SW 1271 (cell line): ENCODE results near the gene KREMEN1.

Experiments
- DNase-seq, 2 experiments: peaks; one replicate each; lab custom pipeline; 2025; lab: John Stamatoyannopoulos, UW

The KREMEN1 gene

DNA sequence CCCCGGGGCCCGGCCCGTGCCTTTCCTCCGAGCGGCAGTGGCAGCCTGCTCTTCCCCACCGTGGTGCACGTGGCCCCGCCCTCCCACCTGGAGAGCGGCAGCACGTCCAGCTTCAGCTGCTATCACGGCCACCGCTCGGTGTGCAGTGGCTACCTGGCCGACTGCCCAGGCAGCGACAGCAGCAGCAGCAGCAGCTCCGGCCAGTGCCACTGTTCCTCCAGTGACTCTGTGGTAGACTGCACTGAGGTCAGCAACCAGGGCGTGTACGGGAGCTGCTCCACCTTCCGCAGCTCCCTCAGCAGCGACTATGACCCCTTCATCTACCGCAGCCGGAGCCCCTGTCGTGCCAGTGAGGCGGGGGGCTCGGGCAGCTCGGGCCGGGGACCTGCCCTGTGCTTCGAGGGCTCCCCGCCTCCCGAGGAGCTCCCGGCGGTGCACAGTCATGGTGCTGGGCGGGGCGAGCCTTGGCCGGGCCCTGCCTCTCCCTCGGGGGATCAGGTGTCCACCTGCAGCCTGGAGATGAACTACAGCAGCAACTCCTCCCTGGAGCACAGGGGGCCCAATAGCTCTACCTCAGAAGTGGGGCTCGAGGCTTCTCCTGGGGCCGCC, 23.1 kb upstream of the KREMEN1 start:
- no peak for DNase-seq

DNA sequence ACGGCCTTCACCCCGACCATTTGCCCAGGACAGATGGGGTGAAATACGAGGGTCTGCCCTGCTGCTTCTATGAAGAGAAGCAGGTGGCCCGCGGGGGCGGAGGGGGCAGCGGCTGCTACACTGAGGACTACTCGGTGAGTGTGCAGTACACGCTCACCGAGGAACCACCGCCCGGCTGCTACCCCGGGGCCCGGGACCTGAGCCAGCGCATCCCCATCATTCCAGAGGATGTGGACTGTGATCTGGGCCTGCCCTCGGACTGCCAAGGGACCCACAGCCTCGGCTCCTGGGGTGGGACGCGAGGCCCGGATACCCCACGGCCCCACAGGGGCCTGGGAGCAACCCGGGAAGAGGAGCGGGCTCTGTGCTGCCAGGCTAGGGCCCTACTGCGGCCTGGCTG, 22.4 kb upstream of the KREMEN1 start:
- no peak for DNase-seq

DNA sequence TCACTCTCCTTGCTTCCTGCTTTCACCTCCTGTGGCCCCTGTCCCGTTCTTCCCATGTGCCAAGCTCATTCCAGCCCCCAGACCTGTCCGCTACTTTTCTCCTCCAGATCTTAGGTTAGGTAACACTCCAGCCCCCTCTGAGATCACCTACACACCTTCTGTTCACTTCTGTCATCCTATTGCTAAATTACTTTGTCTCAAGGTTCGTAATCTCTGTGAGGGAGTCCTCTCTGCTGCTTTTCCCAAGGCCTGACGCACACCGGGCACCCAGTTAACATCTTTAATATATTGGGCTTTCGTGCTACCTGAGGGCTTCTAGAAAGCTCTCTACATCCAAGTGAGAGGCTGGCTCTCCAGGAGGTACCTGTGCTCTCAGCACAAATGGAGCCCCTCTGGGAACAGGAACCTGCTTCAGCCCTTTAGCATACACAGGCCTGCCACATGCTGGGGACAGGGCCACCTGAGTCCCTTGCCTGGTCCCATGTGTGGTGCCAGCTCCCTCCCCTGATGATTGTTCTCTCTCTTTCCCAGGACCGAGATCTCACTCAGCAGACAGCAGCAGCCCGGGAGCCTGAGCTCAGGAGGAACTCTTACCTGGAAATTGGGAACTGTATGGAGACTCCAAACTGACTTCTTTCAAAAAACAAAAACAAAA, 19.7 kb upstream of the KREMEN1 start:
- no peak for DNase-seq

DNA sequence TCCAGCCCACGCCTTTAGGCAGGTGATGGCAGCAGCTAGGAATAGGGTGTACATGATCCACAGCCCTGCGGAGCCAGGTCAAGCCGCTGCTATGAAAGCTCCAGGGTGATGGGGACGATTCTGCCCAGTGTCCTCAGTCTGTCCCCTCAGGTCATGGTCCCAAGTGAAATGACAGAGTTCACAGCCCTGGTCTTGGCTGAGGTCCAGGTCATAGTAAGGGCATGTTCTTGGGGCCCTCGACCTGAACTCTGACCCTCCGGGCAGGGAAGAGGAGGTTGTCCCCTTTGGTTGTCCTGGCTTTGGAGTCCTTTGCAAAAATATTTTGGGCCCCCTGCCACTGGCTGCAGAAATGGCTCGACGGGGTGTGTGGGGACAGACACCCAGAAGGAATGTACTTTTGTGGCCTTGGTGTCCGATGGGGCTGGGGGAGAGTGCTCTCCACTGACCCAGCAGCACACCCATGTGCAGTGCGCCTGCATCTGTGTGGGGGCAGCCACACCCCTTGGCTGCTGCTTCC, 18.5 kb upstream of the KREMEN1 start:
- no peak for DNase-seq

DNA sequence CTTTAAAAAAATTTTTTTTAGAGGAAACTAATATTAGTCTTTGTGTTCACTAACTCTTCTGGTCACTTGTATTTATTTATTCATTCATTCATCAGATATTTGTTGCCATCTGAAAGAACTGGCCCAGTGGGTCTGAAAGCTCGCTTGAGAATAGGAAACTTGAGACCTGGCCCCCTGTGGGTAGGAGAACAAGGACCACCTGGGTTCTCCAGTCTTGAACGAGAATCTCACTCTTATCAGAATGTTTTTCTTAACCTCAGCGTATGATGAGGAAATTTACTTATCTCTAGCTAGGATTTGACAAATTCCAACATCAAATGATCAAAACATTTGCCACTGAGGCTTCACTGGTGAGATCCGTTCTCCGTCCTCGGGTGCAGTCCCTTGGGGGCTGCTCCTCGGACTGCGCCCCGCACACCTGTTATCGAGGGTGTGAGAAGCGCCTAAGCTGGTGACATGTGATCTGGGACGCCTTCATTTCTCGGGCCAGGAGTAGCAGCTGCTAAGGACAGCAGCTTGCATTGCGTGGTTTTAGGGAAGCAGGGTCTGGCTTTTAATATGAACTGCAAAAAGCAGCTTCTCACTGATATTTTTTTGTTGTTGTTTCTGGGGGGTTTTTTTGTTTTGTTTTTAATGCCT, 17.5 kb upstream of the KREMEN1 start:
- DNase-seq: no peak

DNA sequence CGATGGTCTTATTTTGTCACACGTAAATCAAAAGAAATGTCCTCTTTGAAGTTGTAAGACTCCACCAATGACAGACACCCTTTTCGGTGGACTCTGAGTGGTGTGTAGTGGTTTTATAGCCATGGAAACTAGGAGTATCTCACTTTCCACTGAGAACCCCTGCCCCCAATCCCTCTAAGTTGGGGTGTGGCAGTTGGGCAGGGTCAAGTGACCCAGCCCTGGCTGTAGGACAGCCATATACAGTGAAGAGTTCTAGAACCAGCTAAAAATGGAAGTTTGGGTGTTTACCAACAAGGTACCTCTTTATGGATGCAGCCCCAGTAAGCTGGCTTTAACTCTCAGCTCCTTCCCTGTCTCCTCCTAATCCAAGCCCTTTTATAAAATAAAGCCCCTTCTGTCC, 16.4 kb upstream of the KREMEN1 start:
- no peak for DNase-seq

DNA sequence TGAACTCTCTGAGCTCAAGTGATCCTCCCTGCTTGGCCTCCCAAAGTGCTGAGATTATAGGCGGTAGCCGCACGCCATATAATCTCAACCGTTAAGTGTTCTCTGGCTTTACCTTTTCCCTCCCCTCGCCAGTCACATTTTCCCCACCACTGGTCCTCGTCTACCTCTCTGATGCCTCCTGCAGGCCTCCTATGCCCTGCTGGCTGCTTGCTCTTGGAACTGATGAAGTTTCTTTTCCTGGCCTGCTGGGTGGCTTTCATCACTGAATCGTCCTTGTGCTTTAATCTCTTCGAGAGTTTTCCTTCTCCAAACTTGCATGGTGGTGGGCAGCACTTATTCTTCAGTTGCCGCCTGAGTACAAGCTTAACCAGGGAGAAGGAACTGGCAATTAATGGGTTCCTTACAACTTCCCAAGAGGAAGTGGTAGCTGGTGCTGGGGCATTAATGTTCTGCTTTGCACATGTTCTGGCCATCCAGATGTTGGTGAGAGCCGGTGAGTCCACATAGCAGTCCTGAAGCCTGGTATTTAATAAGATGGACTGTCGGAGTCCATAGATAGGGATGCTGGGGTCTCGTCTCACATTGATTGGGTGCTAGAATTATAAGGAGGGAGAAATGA, 12.5 kb upstream of the KREMEN1 start:
- no peak for DNase-seq

DNA sequence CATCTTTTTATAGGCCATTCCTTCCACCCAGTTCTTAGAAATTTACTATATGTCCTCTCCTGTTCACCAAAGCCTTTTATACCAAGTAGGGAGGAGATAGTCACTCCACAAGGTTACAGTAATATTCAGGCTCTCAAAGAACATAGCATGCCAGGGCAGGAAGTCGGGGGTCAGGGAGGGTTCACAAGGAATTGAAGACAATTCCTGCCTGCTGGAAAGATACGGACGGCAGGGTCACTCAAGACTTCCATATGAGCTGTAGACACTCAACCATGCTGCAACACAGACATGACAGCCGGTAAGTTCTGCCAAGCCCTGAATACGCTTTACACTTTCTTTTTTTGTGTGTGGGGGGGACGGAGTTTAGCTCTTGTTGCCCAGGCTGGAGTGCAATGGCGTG, 11.9 kb upstream of the KREMEN1 start:
- DNase-seq: no peak

DNA sequence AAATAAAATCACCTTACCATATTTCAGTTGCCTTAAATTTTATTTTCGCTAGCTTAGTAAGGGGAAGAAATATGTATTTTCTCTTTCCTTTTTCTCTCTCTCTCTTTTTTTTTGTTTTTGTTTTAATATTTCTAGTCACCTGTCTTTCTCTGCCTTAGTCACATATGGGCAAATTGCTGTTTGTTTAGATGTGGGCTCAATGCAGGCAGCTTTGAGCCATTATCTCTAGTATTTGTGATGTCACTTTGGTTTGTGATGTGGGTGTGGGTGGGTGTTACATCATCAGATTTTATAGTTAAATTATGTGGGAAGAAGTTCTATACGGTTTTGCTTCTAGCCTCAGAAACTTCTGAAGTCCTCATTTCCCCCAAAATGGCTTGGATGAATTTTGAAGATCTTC, 11.1 kb upstream of the KREMEN1 start, which contains the start of gene C22orf31:
C22orf31 (minus strand) TSS at position 59 of the 400 bp plus-strand sequence; CDS start at position 20, 39 bp downstream.
- DNase-seq: no peak

DNA sequence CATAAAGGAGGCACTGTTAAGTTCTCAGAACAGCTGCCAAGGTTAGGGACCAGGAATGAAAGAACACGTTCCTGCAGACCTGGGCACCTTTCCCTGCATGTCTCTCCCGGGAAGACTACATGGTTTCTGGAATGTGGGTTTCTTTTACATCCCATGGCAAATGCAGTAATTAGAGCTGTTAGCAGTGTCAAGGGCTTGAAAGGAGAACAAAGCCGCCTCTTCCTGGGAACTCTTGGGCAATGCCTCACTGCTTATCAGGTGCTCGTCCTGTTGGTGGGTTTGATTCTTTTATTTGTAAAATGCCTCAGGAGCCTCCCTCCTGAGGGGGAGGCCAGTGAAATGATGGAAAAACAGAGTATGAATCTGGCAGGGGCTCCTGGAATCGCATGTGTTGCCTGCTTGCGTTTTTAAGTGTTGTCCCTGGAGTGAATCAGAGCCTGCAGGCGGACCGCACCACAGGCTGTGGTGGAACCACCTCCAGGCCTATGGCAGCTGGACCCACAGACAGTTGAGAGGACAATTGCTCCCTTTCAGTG, 10.5 kb upstream of the KREMEN1 start:
- DNase-seq: no peak

DNA sequence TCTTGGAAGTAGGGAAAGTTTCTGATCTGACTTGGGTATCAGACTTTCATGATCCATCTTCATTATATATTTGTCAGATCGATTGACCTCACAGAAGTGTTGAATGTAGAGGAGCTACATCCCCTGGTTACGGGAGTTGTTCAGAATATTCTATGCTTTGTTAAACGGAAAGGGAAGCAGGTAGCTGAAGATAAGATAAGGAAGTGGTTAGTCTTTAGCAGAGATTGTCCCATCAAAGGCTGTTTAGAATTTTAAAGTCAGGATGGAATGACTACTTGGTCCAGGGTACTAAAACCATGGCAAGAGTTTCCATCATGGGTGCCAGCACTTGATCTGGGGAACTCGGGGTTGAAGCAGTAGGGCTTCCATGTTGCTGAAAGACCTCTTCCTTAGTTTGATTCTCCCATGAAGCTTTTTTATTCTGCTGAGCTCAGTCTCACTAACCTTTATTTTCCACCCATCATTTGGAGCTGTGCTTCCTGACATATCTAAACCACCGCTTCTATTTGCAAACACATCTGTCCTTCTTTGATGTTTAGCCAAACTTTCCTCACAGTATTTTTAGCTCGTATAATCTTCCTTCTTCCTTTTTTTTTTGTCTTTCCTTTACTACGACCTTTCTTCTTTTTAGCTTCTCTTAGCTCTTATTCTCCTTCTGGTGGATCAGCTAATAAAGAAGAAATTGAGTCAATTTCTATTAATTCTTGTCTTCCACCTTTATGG, 7.2 kb upstream of the KREMEN1 start:
- DNase-seq: no peak

DNA sequence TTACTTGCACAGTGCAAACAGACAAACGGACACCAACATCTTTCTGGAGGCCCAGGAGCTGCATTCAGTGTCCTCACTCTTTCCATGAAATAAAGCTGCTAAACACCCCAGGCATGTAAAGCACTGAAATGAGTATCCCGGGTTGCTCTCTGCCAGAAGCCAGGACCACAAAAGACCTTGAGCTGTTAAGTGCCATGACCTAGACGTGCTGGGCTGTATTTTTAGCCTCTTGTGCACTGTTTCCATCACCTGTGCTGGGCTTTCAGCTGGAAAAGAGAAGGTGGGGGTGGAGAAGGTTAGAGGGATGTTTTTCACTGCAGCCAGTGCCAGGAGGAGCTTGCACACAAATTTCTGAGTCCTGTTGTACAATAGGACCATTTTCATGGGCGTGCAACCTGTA, 3.4 kb upstream of the KREMEN1 start:
- DNase-seq: no peak

DNA sequence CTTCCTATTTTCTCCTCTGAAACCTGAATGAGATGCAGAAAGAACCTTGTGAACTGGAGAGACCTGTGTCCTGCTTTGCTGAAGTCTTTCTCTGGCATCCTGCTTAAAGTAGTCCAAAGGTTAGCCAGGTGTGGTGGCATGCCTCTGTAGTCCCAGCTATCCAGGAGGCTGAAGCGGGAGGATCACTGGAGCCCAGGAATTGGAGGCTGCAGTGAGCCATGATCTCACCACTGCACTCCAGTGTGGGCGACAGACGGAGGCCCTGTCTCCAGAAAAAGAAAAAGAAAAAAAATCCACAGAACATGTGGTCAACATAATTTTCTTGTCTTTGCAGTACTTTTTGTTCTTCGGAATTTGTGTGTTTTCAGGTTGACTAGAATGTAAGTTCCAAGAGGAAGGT, 2.3 kb upstream of the KREMEN1 start:
- no peak for DNase-seq

DNA sequence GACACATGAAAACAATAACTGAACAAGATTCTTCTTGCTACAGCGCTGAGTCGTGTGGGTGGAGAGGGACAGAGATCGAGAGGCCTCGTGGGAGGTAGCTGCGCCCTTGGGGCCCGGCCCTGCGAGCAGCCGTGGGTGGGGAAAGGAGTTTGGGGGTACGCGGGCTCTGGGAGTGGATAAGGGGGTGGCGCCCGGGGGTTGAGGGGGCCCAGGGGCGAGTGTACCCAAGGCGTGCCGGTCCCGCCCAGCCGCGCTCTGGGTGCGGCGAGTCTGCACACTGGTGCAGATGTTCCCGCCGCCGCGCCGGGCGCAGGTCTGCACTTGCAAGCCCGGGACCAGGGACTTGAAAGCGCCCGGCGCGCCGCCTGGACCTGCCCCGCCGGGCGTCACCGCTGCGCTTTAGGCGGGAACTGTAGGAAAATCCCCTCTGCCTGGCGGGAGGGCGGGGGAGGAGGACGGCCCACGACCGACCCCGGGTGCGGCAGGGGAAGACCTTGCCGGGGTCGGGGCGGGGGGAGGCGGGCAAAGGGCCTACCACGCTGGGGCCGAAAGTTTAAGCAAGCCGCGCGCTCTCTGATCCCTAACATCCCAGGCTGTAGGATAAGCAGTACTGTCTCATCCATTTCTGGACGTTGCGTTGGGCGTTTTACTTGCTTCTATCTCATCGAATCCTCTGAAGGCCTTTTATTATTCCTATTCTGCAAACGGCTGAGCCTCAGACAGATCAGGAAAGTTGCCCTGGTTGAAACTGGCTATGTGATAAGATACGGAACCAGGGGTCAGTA, 1.4 kb upstream of the KREMEN1 start:
- DNase-seq: no peak

DNA sequence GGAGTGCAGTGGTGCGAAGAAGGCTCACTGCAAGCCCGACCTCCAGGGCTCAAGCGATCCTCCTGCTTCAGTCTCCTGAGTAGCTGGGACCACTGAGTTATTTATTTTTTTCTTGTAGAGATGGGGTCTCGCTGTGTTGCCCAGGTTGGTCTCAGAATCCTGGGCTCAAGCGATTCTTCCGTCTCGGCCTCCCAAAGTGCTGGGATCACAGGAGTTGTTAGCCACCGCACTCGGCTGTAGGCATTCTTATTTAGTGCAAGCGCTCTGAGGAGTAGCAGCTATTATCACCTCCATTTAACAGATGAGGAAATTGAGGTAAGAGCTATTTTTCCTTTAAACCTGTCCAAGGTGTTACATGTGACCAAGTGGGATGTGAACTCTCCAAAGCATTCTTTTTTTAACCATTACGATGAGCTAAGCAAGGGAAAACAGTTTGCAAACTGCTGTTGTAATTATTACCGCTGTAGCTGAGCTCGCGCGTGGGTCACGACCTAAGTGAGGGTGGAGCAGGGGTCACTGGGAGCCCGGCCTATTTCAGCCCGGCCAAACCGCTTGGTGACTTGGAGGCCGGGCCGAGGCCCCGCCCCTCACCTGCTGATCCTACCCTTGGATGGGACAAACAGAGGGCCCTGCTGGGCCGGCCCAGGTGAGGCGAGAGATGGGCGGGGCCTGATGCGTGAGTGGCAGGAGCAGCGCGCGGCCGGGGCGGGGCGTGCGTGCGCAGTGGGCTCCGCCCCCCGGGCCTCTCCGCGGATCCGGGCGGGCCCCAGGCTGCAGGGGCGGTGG, 449 bp upstream of the KREMEN1 start:
- peak; percentile 13 to 45 for DNase-seq

DNA sequence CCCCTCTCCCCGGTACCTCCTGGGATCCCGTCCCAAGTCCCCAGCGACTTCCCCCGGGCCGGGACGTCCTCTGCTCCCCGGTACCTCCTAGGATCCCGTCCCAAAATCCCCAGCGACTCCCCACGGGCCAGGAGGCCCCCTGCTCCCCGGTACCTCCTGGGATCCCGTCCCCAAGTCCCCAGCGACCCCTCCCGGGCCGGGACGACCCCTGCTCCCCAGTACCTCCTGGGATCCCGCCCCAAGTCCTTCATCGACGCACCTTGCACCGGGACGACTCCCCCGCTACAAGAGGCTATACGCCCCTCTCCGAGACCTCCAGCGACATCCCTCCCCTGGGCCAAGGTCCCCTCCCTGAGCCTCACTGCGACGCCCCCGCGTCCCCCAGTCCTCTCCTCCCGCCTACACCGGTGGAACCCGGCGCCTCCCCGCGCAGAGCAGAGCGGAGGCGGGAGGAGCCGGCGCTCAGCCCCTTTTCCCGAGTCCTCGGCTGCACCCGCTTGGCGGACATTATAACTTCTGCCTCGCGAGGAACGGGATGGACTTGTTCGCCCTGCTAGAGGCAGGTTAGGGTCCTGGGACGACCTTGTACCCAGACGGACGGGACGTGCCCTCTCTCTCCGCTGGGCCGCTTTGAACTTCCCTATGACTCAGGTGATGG, 912 bp downstream of the KREMEN1 start:
- no peak for DNase-seq

DNA sequence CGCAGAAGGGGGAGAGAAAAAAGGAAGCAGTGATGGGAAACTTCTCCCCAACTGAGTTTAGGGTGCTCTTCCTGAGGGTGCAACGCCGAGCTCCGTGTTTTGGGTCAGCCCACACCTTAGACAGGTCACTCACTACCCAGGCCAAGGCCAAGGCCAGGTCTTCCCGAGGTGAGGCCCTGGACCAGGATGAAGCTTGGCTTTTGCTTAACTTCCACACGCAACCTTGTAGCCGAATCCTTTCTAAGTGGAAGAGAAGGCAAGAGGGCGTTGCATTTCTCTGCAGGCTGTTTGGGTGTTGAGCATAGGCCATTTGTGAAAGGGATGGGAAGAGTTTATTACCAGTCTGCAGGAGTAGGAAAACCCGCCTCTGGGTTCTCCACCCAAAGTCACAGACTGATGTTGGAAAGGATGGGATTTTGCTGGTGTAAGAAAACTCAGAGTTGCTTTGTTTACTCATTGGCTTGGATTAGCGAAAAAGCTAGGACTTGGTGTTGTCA, 1.5 kb downstream of the KREMEN1 start:
- no peak for DNase-seq

DNA sequence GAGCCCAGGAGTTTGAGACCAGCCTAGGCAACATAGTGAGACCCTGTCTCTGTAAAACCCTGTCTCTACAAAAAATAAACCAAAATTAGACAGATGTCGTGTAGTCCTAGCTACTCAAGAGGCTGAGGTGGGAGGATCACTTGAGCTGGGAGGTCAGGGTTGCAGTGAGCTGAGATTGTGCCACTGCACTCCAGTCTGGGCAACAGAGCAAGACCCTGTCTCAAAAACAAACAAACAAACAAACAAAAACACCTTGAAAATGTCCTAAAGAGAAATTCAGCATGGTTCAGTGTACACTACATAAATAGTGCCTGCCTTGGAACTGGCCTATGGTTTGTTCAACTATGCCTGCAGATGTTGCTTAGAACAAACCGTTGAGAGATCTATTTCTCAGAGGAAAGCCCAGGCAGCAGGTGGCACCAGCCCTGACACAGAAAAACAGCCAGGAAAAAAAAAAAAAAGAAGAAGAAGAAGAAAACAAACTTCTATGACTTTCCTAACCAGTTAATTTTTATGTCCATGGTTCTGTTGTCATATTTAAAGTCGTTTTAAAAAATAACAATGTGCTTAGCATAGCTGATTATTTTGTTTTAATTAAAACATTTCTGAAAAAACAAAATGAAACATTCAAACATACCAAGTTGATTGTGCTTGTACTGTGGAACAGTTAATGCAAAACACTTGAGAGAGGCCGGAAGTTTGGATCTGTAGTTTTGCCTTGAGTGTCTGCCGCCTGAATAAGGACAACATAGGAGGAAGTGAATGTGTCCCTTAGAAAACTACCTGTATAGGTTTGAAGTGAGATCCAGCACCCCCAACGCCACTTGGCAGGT, 5.4 kb downstream of the KREMEN1 start:
- DNase-seq: no peak

DNA sequence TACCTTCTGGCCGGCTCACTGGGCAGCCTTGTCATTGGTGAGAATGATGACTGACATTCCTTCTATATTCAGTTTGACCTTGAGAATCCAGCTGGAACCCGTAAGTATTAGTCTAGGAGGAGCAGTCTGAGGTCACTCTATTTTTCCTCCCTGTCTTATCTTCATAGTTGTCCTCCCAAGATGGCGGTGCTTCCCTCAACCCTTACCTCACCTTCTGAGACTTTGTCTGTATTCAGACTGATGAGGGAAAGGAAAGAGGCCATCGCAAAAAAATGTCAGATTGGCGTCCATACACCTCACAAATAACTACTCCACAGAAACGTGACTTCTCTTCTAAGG, 6.0 kb downstream of the KREMEN1 start:
- no peak for DNase-seq
